Measurements from ENCODE around the gene PAGE2B.

GRCh38 chrX:55028040-55028439 lies 46.8 kb upstream of the PAGE2B start:
- no peak for TF ChIP-seq POLR2A (IDR thresholded peaks at IDR 0.05; ENCODE audit: low read depth, low read length)
- no peak for TF ChIP-seq POLR2AphosphoS5 (IDR thresholded peaks at IDR 0.05; ENCODE audit: low read depth, low read length)
- TF ChIP-seq TAF1 (IDR thresholded peaks at IDR 0.05; ENCODE audit: borderline replicate concordance, low read depth, low read length), result no peak

All from GM12892 (cell line).